Fibroblast of pulmonary artery (primary cell): ENCODE results near the gene GLDC.

Experiments
- DNase-seq: peaks from one replicate; pipeline ENCODE4 v3.0.0-alpha.2; 2010; ENCODE audit warnings: low read depth
- H3K4me3 ChIP-seq: replicated peaks from 2 replicates; pipeline ENCODE4 v1.5.1; 2011; ENCODE audit warnings: low read depth, mild to moderate bottlenecking, control low read depth, low read length, moderate library complexity
- CTCF ChIP-seq: IDR thresholded peaks from 2 replicates; pipeline ENCODE4 v1.5.1; 2011; ENCODE audit warnings: mild to moderate bottlenecking, control low read depth, low read length, inconsistent platforms; ENCODE audit errors: missing control alignments

The GLDC gene

GRCh38 chr9:6620796-6621195 is 24.7 kb downstream of the GLDC start:
- no peak for DNase-seq
- TF ChIP-seq CTCF = no peak
- H3K4me3 ChIP-seq = no peak overlapping the region

- TF ChIP-seq CTCF = no peak
- no peak for DNase-seq
- H3K4me3 ChIP-seq = no peak overlapping the region
Measured at GRCh38 chr9:6620353-6620752, 25.2 kb downstream of the GLDC start.

- no peak for TF ChIP-seq CTCF
- no peak for DNase-seq
Measured at GRCh38 chr9:6619909-6620308, 25.6 kb downstream of the GLDC start.

GRCh38 chr9:6616951-6617602 is 28.5 kb downstream of the GLDC start:
- H3K4me3 ChIP-seq = no peak overlapping the region
- TF ChIP-seq CTCF = no peak
- DNase-seq = no peak

More at GRCh38 chr9:6619909-6620308, 25.6 kb downstream of the GLDC start:
- no peak overlapping the region for H3K4me3 ChIP-seq

- H3K4me3 ChIP-seq = no peak overlapping the region
- no peak for TF ChIP-seq CTCF
- no peak for DNase-seq
Measured at GRCh38 chr9:6614489-6614888, 31.0 kb downstream of the GLDC start.

GRCh38 chr9:6611865-6612264 is 33.7 kb downstream of the GLDC start:
- DNase-seq = no peak
- no peak overlapping the region for H3K4me3 ChIP-seq
- TF ChIP-seq CTCF = no peak

GRCh38 chr9:6610073-6610472 is 35.5 kb downstream of the GLDC start:
- H3K4me3 ChIP-seq = no peak overlapping the region
- DNase-seq = no peak
- TF ChIP-seq CTCF = no peak
